HepG2 (cell line): ENCODE measurements around the gene SLC13A3. TPM values are rescaled to one million over a fixed set of nuclear protein-coding genes. Genes with fewer than 3 reads are reported as not detected.
A peak's percentile ranks its signal among the peaks of the same experiment; 100 is the strongest.

ENCODE experiments used
- CEBPG ChIP-seq: IDR thresholded peaks from 2 replicates; pipeline ENCODE4 v1.6.1; 2016
- EP300 ChIP-seq, 3 experiments: sonication (generic) in 1 of 3; formaldehyde crosslinking in 1 of 3; IDR thresholded peaks; 2 replicates each; pipeline versions ENCODE4 v1.5.1 to v1.6.1; 2011 to 2020; ENCODE audit warnings: low read depth in 2 of 3, low read length in 2 of 3, borderline replicate concordance in 1 of 3, improper control_type of control experiment in 1 of 3, mild to moderate bottlenecking in 1 of 3, missing genetic modification reagents in 1 of 3, moderate library complexity in 1 of 3
- FOSL1 ChIP-seq: sonication (generic); formaldehyde crosslinking; IDR thresholded peaks from 2 replicates; pipeline ENCODE4 v1.9.0; 2021; ENCODE audit warnings: missing genetic modification reagents, borderline replicate concordance
- GATAD2A ChIP-seq: IDR thresholded peaks from 2 replicates; pipeline ENCODE4 v1.6.1; 2016
- GPN1 ChIP-seq: sonication (generic); formaldehyde crosslinking; IDR thresholded peaks from 2 replicates; pipeline ENCODE4 v1.5.1; 2020; ENCODE audit warnings: missing genetic modification reagents, borderline replicate concordance
- HDAC1 ChIP-seq: sonication (generic); formaldehyde crosslinking; IDR thresholded peaks from 2 replicates; pipeline ENCODE4 v1.5.1; 2020; ENCODE audit warnings: mild to moderate bottlenecking, missing genetic modification reagents
- KDM1A ChIP-seq: IDR thresholded peaks from 2 replicates; pipeline ENCODE4 v1.6.1; 2016; ENCODE audit warnings: missing compliant biosample characterization
- KLF16 ChIP-seq, 2 experiments: sonication (generic) in 1 of 2; formaldehyde crosslinking in 1 of 2; IDR thresholded peaks; 2 replicates each; pipeline versions ENCODE4 v1.6.1 to v1.8.0; 2016 to 2023; ENCODE audit warnings: missing genetic modification reagents in 2 of 2, missing compliant biosample characterization in 1 of 2
- MED1 ChIP-seq: sonication (generic); formaldehyde crosslinking; IDR thresholded peaks from 2 replicates; pipeline ENCODE4 v1.4.0; 2020; ENCODE audit warnings: missing genetic modification reagents
- NRL ChIP-seq: sonication (generic); formaldehyde crosslinking; IDR thresholded peaks from 2 replicates; pipeline ENCODE4 v1.5.0; 2020; ENCODE audit warnings: missing genetic modification reagents, mild to moderate bottlenecking, moderate library complexity, borderline replicate concordance
- POLR2A ChIP-seq, 2 experiments: IDR thresholded peaks; 2 replicates each; pipeline ENCODE4 v1.6.1; 2011; ENCODE audit warnings: low read depth in 2 of 2, low read length in 2 of 2, mild to moderate bottlenecking in 1 of 2, moderate library complexity in 1 of 2; ENCODE audit not compliant: insufficient read depth in 1 of 2
- RARG ChIP-seq: sonication (generic); formaldehyde crosslinking; IDR thresholded peaks from 2 replicates; pipeline ENCODE4 v1.4.0; 2020; ENCODE audit warnings: low read depth, mild to moderate bottlenecking, missing genetic modification reagents
- RCOR2 ChIP-seq: IDR thresholded peaks from 2 replicates; pipeline ENCODE4 v1.6.1; 2016; ENCODE audit warnings: missing biosample characterization, missing genetic modification reagents
- RNF2 ChIP-seq: fragments of 450-650 bp; conservative IDR thresholded peaks from 2 replicates; pipeline ENCODE4 v1.6.1; 2016; ENCODE audit warnings: low read depth
- RXRB ChIP-seq: IDR thresholded peaks from 2 replicates; pipeline ENCODE4 v1.6.1; 2016; ENCODE audit warnings: borderline replicate concordance, missing genetic modification reagents, missing compliant biosample characterization
- SMYD3 ChIP-seq: sonication (generic); formaldehyde crosslinking; IDR thresholded peaks from 2 replicates; pipeline ENCODE4 v1.8.1; 2023; ENCODE audit warnings: mild to moderate bottlenecking, missing genetic modification reagents
- SNAPC2 ChIP-seq: sonication (generic); formaldehyde crosslinking; IDR thresholded peaks from 2 replicates; pipeline ENCODE4 v1.8.1; 2022; ENCODE audit warnings: mild to moderate bottlenecking, missing genetic modification reagents
- ZBTB38 ChIP-seq: sonication (generic); formaldehyde crosslinking; IDR thresholded peaks from 2 replicates; pipeline ENCODE4 v1.5.1; 2020; ENCODE audit warnings: mild to moderate bottlenecking, missing genetic modification reagents
- ZFYVE20 ChIP-seq: sonication (generic); formaldehyde crosslinking; IDR thresholded peaks from 2 replicates; pipeline ENCODE4 v1.8.0; 2023; ENCODE audit warnings: low read depth, mild to moderate bottlenecking, moderate library complexity, missing genetic modification reagents, borderline replicate concordance
- ZNF30 ChIP-seq: sonication (generic); formaldehyde crosslinking; IDR thresholded peaks from 2 replicates; pipeline ENCODE4 v1.5.0; 2020; ENCODE audit warnings: mild to moderate bottlenecking, missing genetic modification reagents
- ZNF33B ChIP-seq: sonication (generic); formaldehyde crosslinking; IDR thresholded peaks from 2 replicates; pipeline ENCODE4 v1.5.1; 2020; ENCODE audit warnings: mild to moderate bottlenecking, missing genetic modification reagents
- ZNF496 ChIP-seq: sonication (generic); formaldehyde crosslinking; IDR thresholded peaks from 2 replicates; pipeline ENCODE4 v1.8.1; 2023; ENCODE audit warnings: mild to moderate bottlenecking, moderate library complexity, missing genetic modification reagents; ENCODE audit not compliant: insufficient replicate concordance
- ZNF660 ChIP-seq: sonication (generic); formaldehyde crosslinking; IDR thresholded peaks from 2 replicates; pipeline ENCODE4 v1.5.1; 2020; ENCODE audit warnings: mild to moderate bottlenecking, low read depth, missing genetic modification reagents, borderline replicate concordance
- ZNF75D ChIP-seq: sonication (generic); formaldehyde crosslinking; IDR thresholded peaks from 2 replicates; pipeline ENCODE4 v1.8.1; 2023; ENCODE audit warnings: missing genetic modification reagents, mild to moderate bottlenecking, borderline replicate concordance
- ZNF775 ChIP-seq: sonication (generic); formaldehyde crosslinking; IDR thresholded peaks from 2 replicates; pipeline ENCODE4 v1.4.0; 2020; ENCODE audit warnings: missing genetic modification reagents, mild to moderate bottlenecking, moderate library complexity, borderline replicate concordance
- polyA plus RNA-seq, 8 experiments: library from polyadenylated mRNA; depleted of rRNA in 3 of 8; stranded (reverse) in 7 of 8; unstranded in 1 of 8; fragments of >200 nt; fragmentation: Illumina TruSeq in 4 of 8; extraction: Trizol in 4 of 8; gene quantifications; 2 replicates each; pipeline versions ENCODE4 v1.2.1 to v1.2.3, GENCODE V29; 2011 to 2016; ENCODE audit warnings: low read depth in 4 of 8, missing spikeins in 1 of 8, mixed read lengths in 1 of 8; ENCODE audit not compliant: insufficient read depth in 1 of 8
- total RNA-seq, 5 experiments: library from RNA; depleted of rRNA; stranded (reverse); fragments of >200 nt; fragmentation: Illumina TruSeq; extraction: Trizol; gene quantifications; 2 replicates each; pipeline ENCODE4 v1.2.3, GENCODE V29; 2016; ENCODE audit warnings: low read depth in 1 of 5
- TF ChIP-seq, protein P1 (sequence below): sonication (generic); formaldehyde crosslinking; IDR thresholded peaks from 2 replicates; pipeline ENCODE4 v1.5.1; 2020; ENCODE audit warnings: missing genetic modification reagents, mild to moderate bottlenecking, borderline replicate concordance
- TF ChIP-seq, protein P2 (sequence below): sonication (generic); formaldehyde crosslinking; IDR thresholded peaks from 2 replicates; pipeline ENCODE4 v1.9.0; 2021; ENCODE audit warnings: missing genetic modification reagents, borderline replicate concordance
- TF ChIP-seq, protein P3 (sequence below): IDR thresholded peaks from 2 replicates; pipeline ENCODE4 v1.6.1; 2016; ENCODE audit warnings: mild to moderate bottlenecking

The SLC13A3 gene
- total and polyA plus RNA-seq, 2 of the 13 experiments (the other 11 are each of a cell fraction or from before 2014, with no cell fraction given) = 66.5 to 76.0 TPM

DNA sequence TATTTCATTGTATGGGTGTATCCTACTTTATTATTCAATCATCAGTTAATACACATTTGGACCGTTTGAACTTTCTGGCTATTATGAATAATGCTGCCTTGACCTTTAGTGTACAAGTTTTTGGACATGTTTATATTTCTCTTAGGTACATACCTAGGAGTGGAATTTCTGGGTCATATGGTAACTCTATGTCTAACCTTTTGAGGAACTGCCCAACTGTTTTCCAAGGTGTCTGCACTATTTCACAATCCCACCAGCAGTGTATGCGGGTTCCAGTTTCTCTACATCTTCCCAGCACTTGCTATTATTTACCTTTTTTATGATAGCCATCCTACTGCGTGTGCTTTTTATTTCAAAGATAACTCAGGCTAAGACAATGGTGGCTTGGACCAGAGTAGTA, 14.3 kb upstream of the SLC13A3 start (continued):
- TF ChIP-seq CEBPG (CRISPR knock-in tag) = peak; percentile 79
- TF ChIP-seq KLF16 (CRISPR knock-in tag; IDR thresholded peaks at IDR 0.05) = no peak
- TF ChIP-seq, protein P1, sequence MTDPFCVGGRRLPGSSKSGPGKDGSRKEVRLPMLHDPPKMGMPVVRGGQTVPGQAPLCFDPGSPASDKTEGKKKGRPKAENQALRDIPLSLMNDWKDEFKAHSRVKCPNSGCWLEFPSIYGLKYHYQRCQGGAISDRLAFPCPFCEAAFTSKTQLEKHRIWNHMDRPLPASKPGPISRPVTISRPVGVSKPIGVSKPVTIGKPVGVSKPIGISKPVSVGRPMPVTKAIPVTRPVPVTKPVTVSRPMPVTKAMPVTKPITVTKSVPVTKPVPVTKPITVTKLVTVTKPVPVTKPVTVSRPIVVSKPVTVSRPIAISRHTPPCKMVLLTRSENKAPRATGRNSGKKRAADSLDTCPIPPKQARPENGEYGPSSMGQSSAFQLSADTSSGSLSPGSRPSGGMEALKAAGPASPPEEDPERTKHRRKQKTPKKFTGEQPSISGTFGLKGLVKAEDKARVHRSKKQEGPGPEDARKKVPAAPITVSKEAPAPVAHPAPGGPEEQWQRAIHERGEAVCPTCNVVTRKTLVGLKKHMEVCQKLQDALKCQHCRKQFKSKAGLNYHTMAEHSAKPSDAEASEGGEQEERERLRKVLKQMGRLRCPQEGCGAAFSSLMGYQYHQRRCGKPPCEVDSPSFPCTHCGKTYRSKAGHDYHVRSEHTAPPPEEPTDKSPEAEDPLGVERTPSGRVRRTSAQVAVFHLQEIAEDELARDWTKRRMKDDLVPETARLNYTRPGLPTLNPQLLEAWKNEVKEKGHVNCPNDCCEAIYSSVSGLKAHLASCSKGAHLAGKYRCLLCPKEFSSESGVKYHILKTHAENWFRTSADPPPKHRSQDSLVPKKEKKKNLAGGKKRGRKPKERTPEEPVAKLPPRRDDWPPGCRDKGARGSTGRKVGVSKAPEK (CRISPR knock-in tag) = no peak
- TF ChIP-seq RARG (CRISPR knock-in tag) = no peak
- no peak for TF ChIP-seq RNF2
- TF ChIP-seq NRL (CRISPR knock-in tag) = no peak
- no peak for TF ChIP-seq FOSL1 (CRISPR knock-in tag)
- no peak for TF ChIP-seq ZFYVE20 (CRISPR knock-in tag)
- no peak for TF ChIP-seq ZNF30 (CRISPR knock-in tag)
- TF ChIP-seq GATAD2A = peak; percentile 49; the same call in 1 of the 2 replicates
- no peak for TF ChIP-seq ZNF660
- TF ChIP-seq ZNF775 (CRISPR knock-in tag) = no peak
- TF ChIP-seq RXRB (CRISPR knock-in tag) = peak; percentile 71
- TF ChIP-seq MED1 = peak; percentile 67
- TF ChIP-seq RCOR2 (CRISPR knock-in tag) = 0 out of 2 replicates have a peak, but pooled peaks have one; percentile 11
- no peak for TF ChIP-seq GPN1
- TF ChIP-seq, protein P2, sequence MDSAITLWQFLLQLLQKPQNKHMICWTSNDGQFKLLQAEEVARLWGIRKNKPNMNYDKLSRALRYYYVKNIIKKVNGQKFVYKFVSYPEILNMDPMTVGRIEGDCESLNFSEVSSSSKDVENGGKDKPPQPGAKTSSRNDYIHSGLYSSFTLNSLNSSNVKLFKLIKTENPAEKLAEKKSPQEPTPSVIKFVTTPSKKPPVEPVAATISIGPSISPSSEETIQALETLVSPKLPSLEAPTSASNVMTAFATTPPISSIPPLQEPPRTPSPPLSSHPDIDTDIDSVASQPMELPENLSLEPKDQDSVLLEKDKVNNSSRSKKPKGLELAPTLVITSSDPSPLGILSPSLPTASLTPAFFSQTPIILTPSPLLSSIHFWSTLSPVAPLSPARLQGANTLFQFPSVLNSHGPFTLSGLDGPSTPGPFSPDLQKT (CRISPR knock-in tag) = no peak
- TF ChIP-seq KDM1A = no peak
- no peak for TF ChIP-seq ZBTB38 (CRISPR knock-in tag)
- peak; percentile 85; the same call in 1 of the 2 replicates for TF ChIP-seq SNAPC2
- TF ChIP-seq, protein P3, sequence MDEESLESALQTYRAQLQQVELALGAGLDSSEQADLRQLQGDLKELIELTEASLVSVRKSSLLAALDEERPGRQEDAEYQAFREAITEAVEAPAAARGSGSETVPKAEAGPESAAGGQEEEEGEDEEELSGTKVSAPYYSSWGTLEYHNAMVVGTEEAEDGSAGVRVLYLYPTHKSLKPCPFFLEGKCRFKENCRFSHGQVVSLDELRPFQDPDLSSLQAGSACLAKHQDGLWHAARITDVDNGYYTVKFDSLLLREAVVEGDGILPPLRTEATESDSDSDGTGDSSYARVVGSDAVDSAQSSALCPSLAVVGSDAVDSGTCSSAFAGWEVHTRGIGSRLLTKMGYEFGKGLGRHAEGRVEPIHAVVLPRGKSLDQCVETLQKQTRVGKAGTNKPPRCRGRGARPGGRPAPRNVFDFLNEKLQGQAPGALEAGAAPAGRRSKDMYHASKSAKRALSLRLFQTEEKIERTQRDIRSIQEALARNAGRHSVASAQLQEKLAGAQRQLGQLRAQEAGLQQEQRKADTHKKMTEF (CRISPR knock-in tag) = peak; percentile 28; the same call in 1 of the 2 replicates
- TF ChIP-seq ZNF33B (CRISPR knock-in tag) = no peak
- TF ChIP-seq POLR2A (IDR thresholded peaks at IDR 0.05; ENCODE audit: insufficient read depth in 1 of 2, low read depth in 2 of 2, low read length in 2 of 2) = no peak
- TF ChIP-seq ZNF75D (CRISPR knock-in tag) = no peak
- peak; percentile 24; the same call in 1 of the 2 replicates for TF ChIP-seq HDAC1 (CRISPR knock-in tag)
- 0 out of 2 replicates have a peak, but pooled peaks have one; percentile 55 for TF ChIP-seq SMYD3 (CRISPR knock-in tag)
- TF ChIP-seq ZNF496 (CRISPR knock-in tag) = no peak
- peak in 1 of 2 experiments; percentile 65; a peak in 2 of 4 replicates for TF ChIP-seq EP300 (IDR thresholded peaks at IDR 0.05; ENCODE audit: low read depth in 2 of 2, low read length in 2 of 2)
- TF ChIP-seq EP300 (CRISPR knock-in tag; IDR thresholded peaks at IDR 0.05; ENCODE audit: borderline replicate concordance) = no peak
